ENCODE results near the gene RNU1-4. TPM values are rescaled to one million over a fixed set of nuclear protein-coding genes. Genes with fewer than 3 reads are reported as not detected.

Gene RNU1-4
- under 0.01 TPM for total RNA-seq

GRCh38 chr1:16740047-16740964 lies at the start of gene RNU1-4:
TSS of gene RNU1-4 (plus strand) at chr1:16740516.

Small RNA genes within 50 kb of the gene (small RNA-seq; reads per million reads assigned to genes)
- gene RNU1-4 (ENCODE audit: low replicate concordance): not detected

Other genes starting within 250 kb of the RNU1-4 start
- gene RNU1-1, start 226.2 kb upstream of the RNU1-4 start, total RNA-seq: under 0.01 TPM
- 163 TPM for gene NBPF1, start 127.0 kb upstream of the RNU1-4 start, total RNA-seq
- gene RNU1-3, start 73.6 kb upstream of the RNU1-4 start, total RNA-seq: under 0.01 TPM
- under 0.01 TPM for gene RNU1-2, start 155.5 kb downstream of the RNU1-4 start, total RNA-seq
- 37.9 TPM for gene CROCC, start 181.4 kb downstream of the RNU1-4 start, total RNA-seq
- gene MFAP2, start 240.1 kb downstream of the RNU1-4 start, total RNA-seq: 14.7 TPM

All from parietal lobe (tissue), 2 donors.